Keratinocyte (primary cell): ENCODE results near the gene CDK10. TPM values are rescaled to one million over a fixed set of nuclear protein-coding genes. Genes with fewer than 3 reads are reported as not detected.

Experiments used
- DNase-seq: peaks from one replicate; pipeline ENCODE4 v3.0.0-alpha.2; 2011; ENCODE audit warnings: low read depth, missing footprints, low spot score
- FAIRE-seq: peaks from 2 replicates; lab custom pipeline; 2011; peaks lifted over from hg19 to GRCh38; lab: Jason Lieb, UNC
- H2AFZ ChIP-seq: 2 replicates; pipeline ENCODE4 v1.6.0; 2012; ENCODE audit warnings: low read length, control low read depth, inconsistent platforms; ENCODE audit not compliant: control insufficient read depth
- H3K27ac ChIP-seq: 2 replicates; pipeline ENCODE4 v1.5.1; 2011; ENCODE audit warnings: low read length; ENCODE audit not compliant: control insufficient read depth, insufficient read depth
- H3K27me3 ChIP-seq: 3 replicates; pipeline ENCODE4 v1.6.0; 2011; ENCODE audit warnings: low read length; ENCODE audit not compliant: control insufficient read depth, insufficient read depth; ENCODE audit errors: extremely low read depth
- H3K36me3 ChIP-seq, 2 experiments: 2 replicates in 1 of 2; 3 replicates in 1 of 2; pipeline ENCODE4 v1.5.1; 2011; ENCODE audit warnings: low read length in 2 of 2, mild to moderate bottlenecking in 1 of 2; ENCODE audit not compliant: control insufficient read depth in 2 of 2, insufficient read depth in 2 of 2; ENCODE audit errors: extremely low read depth in 1 of 2
- H3K4me1 ChIP-seq: 3 replicates; pipeline ENCODE4 v1.5.1; 2011; ENCODE audit warnings: low read length; ENCODE audit not compliant: control insufficient read depth, insufficient read depth; ENCODE audit errors: extremely low read depth
- H3K4me2 ChIP-seq: 3 replicates; pipeline ENCODE4 v1.6.0; 2011; ENCODE audit warnings: low read depth, low read length; ENCODE audit not compliant: control insufficient read depth, insufficient read depth; ENCODE audit errors: extremely low read depth
- H3K4me3 ChIP-seq, 3 experiments: fragments of 200-600 bp in 1 of 3; sonication (generic) in 1 of 3; 2 replicates in 2 of 3; 3 replicates in 1 of 3; pipeline ENCODE4 v1.5.1; 2011 to 2016; ENCODE audit warnings: low read length in 3 of 3, mild to moderate bottlenecking in 3 of 3, control low read depth in 2 of 3, inconsistent platforms in 1 of 3, low read depth in 1 of 3, mixed read lengths in 1 of 3, mixed run types in 1 of 3, moderate library complexity in 1 of 3; ENCODE audit not compliant: control insufficient read depth in 2 of 3, insufficient read depth in 2 of 3; ENCODE audit errors: extremely low read depth in 1 of 3
- H3K79me2 ChIP-seq: 2 replicates; pipeline ENCODE4 v1.6.0; 2012; ENCODE audit warnings: low read length; ENCODE audit not compliant: control insufficient read depth, insufficient read depth
- H3K9ac ChIP-seq: 3 replicates; pipeline ENCODE4 v1.6.0; 2011; ENCODE audit warnings: low read length; ENCODE audit not compliant: control insufficient read depth, insufficient read depth; ENCODE audit errors: extremely low read depth
- H3K9me1 ChIP-seq: 3 replicates; pipeline ENCODE4 v1.6.0; 2011; ENCODE audit warnings: low read length; ENCODE audit not compliant: control insufficient read depth, insufficient read depth; ENCODE audit errors: extremely low read depth
- H3K9me3 ChIP-seq: 2 replicates; pipeline ENCODE4 v1.5.1; 2012; ENCODE audit warnings: low read depth, low read length; ENCODE audit not compliant: control insufficient read depth
- H4K20me1 ChIP-seq: 3 replicates; pipeline ENCODE4 v1.6.0; 2011; ENCODE audit warnings: low read length; ENCODE audit not compliant: control insufficient read depth, insufficient read depth; ENCODE audit errors: extremely low read depth
- EZH2 ChIP-seq: IDR thresholded peaks from one replicate; pipeline ENCODE4 v1.6.1; 2012; ENCODE audit warnings: inconsistent platforms, mild to moderate bottlenecking, low read length, moderate library complexity
- dilution Hi-C: fragments of 300-500 bp; cut with MboI; formaldehyde crosslinking; loops from one replicate; pipeline ENCODE4 v1.7.0; 2020; ENCODE audit warnings: low sequenced_read_pairs; ENCODE audit not compliant: extremely low pct_ligation_motif_present
- polyA plus RNA-seq, 5 experiments: library from polyadenylated mRNA; depleted of rRNA in 3 of 5; stranded (reverse) in 3 of 5; stranded (forward) in 1 of 5; unstranded in 1 of 5; fragments of >200 nt; gene quantifications; 1 replicate in 1 of 5; 2 replicates in 3 of 5; 3 replicates in 1 of 5; pipeline versions ENCODE4 v1.2.1 to v1.2.3, GENCODE V29; 2011 to 2012; ENCODE audit warnings: missing spikeins in 2 of 5, low read depth in 1 of 5, low replicate concordance in 1 of 5
- TF ChIP-seq, protein P1 (sequence below), 3 experiments: IDR thresholded peaks in 1 of 3; conservative IDR thresholded peaks in 1 of 3; optimal IDR thresholded peaks in 1 of 3; 2 replicates in 2 of 3; 3 replicates in 1 of 3; pipeline versions ENCODE3 to v1.5.1; 2011; ENCODE audit warnings: low read length in 3 of 3, mild to moderate bottlenecking in 3 of 3, moderate library complexity in 2 of 3, control low read depth in 1 of 3, inconsistent platforms in 1 of 3; ENCODE audit not compliant: insufficient read depth in 2 of 3; ENCODE audit errors: extremely low read depth in 1 of 3

CDK10 gene
- polyA plus RNA-seq, 1 donor (not counting 4 experiments of a cell fraction or from before 2014, with no cell fraction given), result 30.6 TPM

DNA sequence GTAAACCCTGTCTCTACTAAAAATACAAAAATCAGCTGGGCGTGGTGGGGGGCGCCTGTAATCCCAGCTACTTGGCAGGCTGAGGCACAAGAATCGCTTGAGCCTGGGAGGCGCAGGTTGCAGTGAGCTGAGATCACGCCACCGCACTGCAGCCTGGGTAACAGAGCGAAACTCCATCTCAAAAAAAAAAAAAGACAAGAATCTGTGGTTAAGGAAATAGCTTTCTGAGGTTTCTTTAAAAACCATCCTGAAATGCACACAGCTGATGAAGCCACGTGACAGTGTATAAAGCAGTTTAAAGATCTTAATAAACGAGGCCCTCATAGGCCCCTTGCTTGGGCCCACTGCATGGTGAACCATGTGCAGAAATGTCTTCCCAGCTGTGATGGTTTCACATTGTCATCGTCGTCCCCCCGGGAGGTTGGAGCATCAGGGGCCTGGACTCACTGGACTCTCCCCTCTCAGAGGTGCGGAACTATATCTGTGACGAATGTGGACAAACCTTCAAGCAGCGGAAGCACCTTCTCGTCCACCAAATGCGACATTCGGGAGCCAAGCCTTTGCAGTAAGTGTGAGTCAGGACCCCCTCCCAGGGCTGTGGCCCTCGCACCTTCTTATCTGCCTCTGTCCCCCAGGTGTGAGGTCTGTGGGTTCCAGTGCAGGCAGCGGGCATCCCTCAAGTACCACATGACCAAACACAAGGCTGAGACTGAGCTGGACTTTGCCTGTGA, 51.0 kb downstream of the CDK10 start:
- no peak for FAIRE-seq
- dilution Hi-C loops, result no loop called here
- Histone ChIP-seq H3K79me2 (peaks cover 2% of the 10 kb centered on the region), H4K20me1 (peaks cover 2% of the 10 kb centered on the region), H3K4me2 (no peak overlapping the region), H2AFZ (no peak overlapping the region), H3K27ac (no peak overlapping the region), H3K4me1 (no peaks in the 10 kb centered on the region), H3K9me3 (no peaks in the 10 kb centered on the region), H3K4me3 (no peak overlapping the region), H3K36me3 (peaks cover 52 to 53% of the 10 kb centered on the region in 2 experiments), H3K27me3 (no peaks in the 10 kb centered on the region), H3K9me1 (no peaks in the 10 kb centered on the region), H3K9ac (no peak overlapping the region)
- TF ChIP-seq, protein P1, sequence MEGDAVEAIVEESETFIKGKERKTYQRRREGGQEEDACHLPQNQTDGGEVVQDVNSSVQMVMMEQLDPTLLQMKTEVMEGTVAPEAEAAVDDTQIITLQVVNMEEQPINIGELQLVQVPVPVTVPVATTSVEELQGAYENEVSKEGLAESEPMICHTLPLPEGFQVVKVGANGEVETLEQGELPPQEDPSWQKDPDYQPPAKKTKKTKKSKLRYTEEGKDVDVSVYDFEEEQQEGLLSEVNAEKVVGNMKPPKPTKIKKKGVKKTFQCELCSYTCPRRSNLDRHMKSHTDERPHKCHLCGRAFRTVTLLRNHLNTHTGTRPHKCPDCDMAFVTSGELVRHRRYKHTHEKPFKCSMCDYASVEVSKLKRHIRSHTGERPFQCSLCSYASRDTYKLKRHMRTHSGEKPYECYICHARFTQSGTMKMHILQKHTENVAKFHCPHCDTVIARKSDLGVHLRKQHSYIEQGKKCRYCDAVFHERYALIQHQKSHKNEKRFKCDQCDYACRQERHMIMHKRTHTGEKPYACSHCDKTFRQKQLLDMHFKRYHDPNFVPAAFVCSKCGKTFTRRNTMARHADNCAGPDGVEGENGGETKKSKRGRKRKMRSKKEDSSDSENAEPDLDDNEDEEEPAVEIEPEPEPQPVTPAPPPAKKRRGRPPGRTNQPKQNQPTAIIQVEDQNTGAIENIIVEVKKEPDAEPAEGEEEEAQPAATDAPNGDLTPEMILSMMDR (optimal IDR thresholded peaks at IDR 0.05 in 1 of 3, IDR thresholded peaks at IDR 0.05 in 1 of 3, conservative IDR thresholded peaks at IDR 0.05 in 1 of 3; ENCODE audit: extremely low read depth in 1 of 3, insufficient read depth in 2 of 3, low read length in 3 of 3), result no peak
- no peak for TF ChIP-seq EZH2
- no peak for DNase-seq

DNA sequence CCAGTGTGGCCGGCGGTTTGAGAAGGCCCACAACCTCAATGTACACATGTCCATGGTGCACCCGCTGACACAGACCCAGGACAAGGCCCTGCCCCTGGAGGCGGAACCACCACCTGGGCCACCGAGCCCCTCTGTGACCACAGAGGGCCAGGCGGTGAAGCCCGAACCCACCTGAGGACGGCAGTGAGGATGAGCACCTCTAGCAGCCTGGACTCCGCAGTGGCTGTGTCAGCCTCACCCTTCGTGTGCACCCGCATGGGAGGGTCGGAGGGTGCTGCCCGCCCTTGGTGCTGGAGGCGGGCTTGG, 51.5 kb downstream of the CDK10 start:
- FAIRE-seq (no peak), DNase-seq (no peak)
- Histone ChIP-seq H3K27ac (no peak overlapping the region), H3K4me1 (no peaks in the 10 kb centered on the region), H3K9me3 (no peaks in the 10 kb centered on the region), H3K9me1 (no peaks in the 10 kb centered on the region), H3K9ac (no peak overlapping the region), H3K27me3 (no peaks in the 10 kb centered on the region), H3K4me3 (no peak overlapping the region), H4K20me1 (peaks cover 2% of the 10 kb centered on the region), H3K79me2 (peaks cover 2% of the 10 kb centered on the region), H2AFZ (no peak overlapping the region), H3K36me3 (peaks cover 53% of the 10 kb centered on the region in 2 experiments), H3K4me2 (no peak overlapping the region)
- dilution Hi-C loops, result no loop called here
- no peak for TF ChIP-seq EZH2
- TF ChIP-seq, protein P1 (optimal IDR thresholded peaks at IDR 0.05 in 1 of 3, IDR thresholded peaks at IDR 0.05 in 1 of 3, conservative IDR thresholded peaks at IDR 0.05 in 1 of 3; ENCODE audit: extremely low read depth in 1 of 3, insufficient read depth in 2 of 3, low read length in 3 of 3), result no peak
